Astrocyte (in vitro differentiated cells and primary cell): Measurements from ENCODE around the gene CNKSR3. TPM values are rescaled to one million over a fixed set of nuclear protein-coding genes. Genes with fewer than 3 reads are reported as not detected.
A peak's percentile ranks its signal among the peaks of the same experiment; 100 is the strongest.

Experiments used
- DNase-seq: peaks from one replicate; pipeline ENCODE4 v3.0.0-alpha.2; 2010; ENCODE audit warnings: low read depth
- FAIRE-seq: peaks from 2 replicates; lab custom pipeline; 2011; peaks lifted over from hg19 to GRCh38; lab: Jason Lieb, UNC
- H2AFZ ChIP-seq: 2 replicates; pipeline ENCODE4 v1.6.0; 2012; ENCODE audit warnings: low read depth, low read length, inconsistent platforms
- H3K27ac ChIP-seq: 2 replicates; pipeline ENCODE4 v1.5.1; 2011; ENCODE audit warnings: low read depth, low read length, inconsistent platforms
- H3K27me3 ChIP-seq: 2 replicates; pipeline ENCODE4 v1.6.0; 2011; ENCODE audit warnings: low read length, inconsistent platforms; ENCODE audit not compliant: insufficient read depth
- H3K36me3 ChIP-seq: 2 replicates; pipeline ENCODE4 v1.5.1; 2011; ENCODE audit warnings: low read length, inconsistent platforms; ENCODE audit not compliant: insufficient read depth
- H3K4me1 ChIP-seq: 2 replicates; pipeline ENCODE4 v1.5.1; 2011; ENCODE audit warnings: low read length, inconsistent platforms; ENCODE audit not compliant: insufficient read depth
- H3K4me2 ChIP-seq: 2 replicates; pipeline ENCODE4 v1.6.0; 2012; ENCODE audit warnings: low read length, inconsistent platforms
- H3K4me3 ChIP-seq: 2 replicates; pipeline ENCODE4 v1.5.1; 2011; ENCODE audit warnings: low read depth, mild to moderate bottlenecking, low read length, inconsistent platforms; ENCODE audit not compliant: insufficient read depth
- H3K79me2 ChIP-seq: 2 replicates; pipeline ENCODE4 v1.6.0; 2012; ENCODE audit warnings: mild to moderate bottlenecking, low read length, inconsistent platforms; ENCODE audit not compliant: insufficient read depth
- H3K9ac ChIP-seq: 2 replicates; pipeline ENCODE4 v1.6.0; 2012; ENCODE audit warnings: mild to moderate bottlenecking, low read length, inconsistent platforms
- H3K9me3 ChIP-seq: 2 replicates; pipeline ENCODE4 v1.5.1; 2012; ENCODE audit warnings: low read depth, mild to moderate bottlenecking, low read length, inconsistent platforms; ENCODE audit not compliant: insufficient read depth
- H4K20me1 ChIP-seq: 2 replicates; pipeline ENCODE4 v1.6.0; 2012; ENCODE audit warnings: low read length, inconsistent platforms; ENCODE audit not compliant: insufficient read depth
- H3K27ac Mint-ChIP-seq: one replicate; pipeline ENCODE4 v1.8.0; 2021; ENCODE audit warnings: mild to moderate bottlenecking, mixed read lengths; ENCODE audit not compliant: unreplicated experiment
- H3K27me3 Mint-ChIP-seq: one replicate; pipeline ENCODE4 v1.8.0; 2021; ENCODE audit warnings: low read depth, mixed read lengths; ENCODE audit not compliant: unreplicated experiment
- H3K36me3 Mint-ChIP-seq: one replicate; pipeline ENCODE4 v1.8.0; 2021; ENCODE audit warnings: low read depth, mixed read lengths; ENCODE audit not compliant: unreplicated experiment
- H3K4me1 Mint-ChIP-seq: one replicate; pipeline ENCODE4 v1.8.0; 2021; ENCODE audit warnings: low read depth, mixed read lengths; ENCODE audit not compliant: unreplicated experiment
- H3K4me3 Mint-ChIP-seq: one replicate; pipeline ENCODE4 v1.8.0; 2021; ENCODE audit warnings: mild to moderate bottlenecking, moderate library complexity, mixed read lengths; ENCODE audit not compliant: unreplicated experiment
- H3K9me3 Mint-ChIP-seq: one replicate; pipeline ENCODE4 v1.8.0; 2021; ENCODE audit warnings: mild to moderate bottlenecking, mixed read lengths; ENCODE audit not compliant: unreplicated experiment
- EZH2 ChIP-seq: IDR thresholded peaks from 2 replicates; pipeline ENCODE4 v1.6.1; 2012; ENCODE audit warnings: mild to moderate bottlenecking, low read length, inconsistent platforms; ENCODE audit not compliant: insufficient read depth
- total RNA-seq: library from RNA; stranded (reverse); gene quantifications from 2 replicates; pipeline ENCODE4 v1.2.1, GENCODE V29; 2021
- TF ChIP-seq, protein P1 (sequence below): IDR thresholded peaks from 2 replicates; pipeline ENCODE4 v1.5.1; 2011; ENCODE audit warnings: low read depth, mild to moderate bottlenecking, inconsistent platforms, low read length, moderate library complexity; ENCODE audit not compliant: insufficient read depth

CNKSR3 gene
- total RNA-seq, 1 donor from 2014 or later = 11.1 TPM

GRCh38 chr6:154341871-154342270, 168.6 kb downstream of the CNKSR3 start:
- Histone ChIP-seq H4K20me1 (no peaks in the 10 kb centered on the region), H2AFZ (no peak overlapping the region), H3K4me1 (peaks cover 12% of the 10 kb centered on the region), H3K4me3 (no peak overlapping the region), H3K4me2 (no peak overlapping the region), H3K27me3 (no peaks in the 10 kb centered on the region), H3K27ac (no peak overlapping the region), H3K9me3 (no peaks in the 10 kb centered on the region), H3K79me2 (no peaks in the 10 kb centered on the region), H3K9ac (no peak overlapping the region), H3K36me3 (no peaks in the 10 kb centered on the region)
- Mint-ChIP-seq H3K4me1 (peaks cover 10% of the 10 kb centered on the region), H3K36me3 (no peaks in the 10 kb centered on the region), H3K27me3 (no peaks in the 10 kb centered on the region), H3K9me3 (no peaks in the 10 kb centered on the region), H3K27ac (no peak overlapping the region), H3K4me3 (no peak overlapping the region)
- peak; percentile 35 for DNase-seq
- no peak for FAIRE-seq
- TF ChIP-seq, protein P1, sequence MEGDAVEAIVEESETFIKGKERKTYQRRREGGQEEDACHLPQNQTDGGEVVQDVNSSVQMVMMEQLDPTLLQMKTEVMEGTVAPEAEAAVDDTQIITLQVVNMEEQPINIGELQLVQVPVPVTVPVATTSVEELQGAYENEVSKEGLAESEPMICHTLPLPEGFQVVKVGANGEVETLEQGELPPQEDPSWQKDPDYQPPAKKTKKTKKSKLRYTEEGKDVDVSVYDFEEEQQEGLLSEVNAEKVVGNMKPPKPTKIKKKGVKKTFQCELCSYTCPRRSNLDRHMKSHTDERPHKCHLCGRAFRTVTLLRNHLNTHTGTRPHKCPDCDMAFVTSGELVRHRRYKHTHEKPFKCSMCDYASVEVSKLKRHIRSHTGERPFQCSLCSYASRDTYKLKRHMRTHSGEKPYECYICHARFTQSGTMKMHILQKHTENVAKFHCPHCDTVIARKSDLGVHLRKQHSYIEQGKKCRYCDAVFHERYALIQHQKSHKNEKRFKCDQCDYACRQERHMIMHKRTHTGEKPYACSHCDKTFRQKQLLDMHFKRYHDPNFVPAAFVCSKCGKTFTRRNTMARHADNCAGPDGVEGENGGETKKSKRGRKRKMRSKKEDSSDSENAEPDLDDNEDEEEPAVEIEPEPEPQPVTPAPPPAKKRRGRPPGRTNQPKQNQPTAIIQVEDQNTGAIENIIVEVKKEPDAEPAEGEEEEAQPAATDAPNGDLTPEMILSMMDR = no peak
- no peak for TF ChIP-seq EZH2

GRCh38 chr6:154341336-154341735, 169.1 kb downstream of the CNKSR3 start:
- Mint-ChIP-seq H3K27ac (no peak overlapping the region), H3K4me3 (no peak overlapping the region), H3K4me1 (peaks cover 10% of the 10 kb centered on the region), H3K36me3 (no peaks in the 10 kb centered on the region), H3K27me3 (no peaks in the 10 kb centered on the region), H3K9me3 (no peaks in the 10 kb centered on the region)
- Histone ChIP-seq H3K4me1 (peaks cover 12% of the 10 kb centered on the region), H3K36me3 (no peaks in the 10 kb centered on the region), H4K20me1 (no peaks in the 10 kb centered on the region), H3K4me2 (no peak overlapping the region), H3K79me2 (no peaks in the 10 kb centered on the region), H3K4me3 (no peak overlapping the region), H3K9me3 (no peaks in the 10 kb centered on the region), H3K9ac (no peak overlapping the region), H3K27me3 (no peaks in the 10 kb centered on the region), H2AFZ (peak overlapping the region; percentile 9), H3K27ac (no peak overlapping the region)
- DNase-seq (no peak), FAIRE-seq (no peak)
- TF ChIP-seq, protein P1 = no peak
- no peak for TF ChIP-seq EZH2

Other genes with a start within 250 kb of the CNKSR3 start
- gene IPCEF1, start 153.9 kb downstream of the CNKSR3 start, total RNA-seq = 0.16 and 0.24 TPM in 2 replicates
- 36.0 and 36.2 TPM in 2 replicates for gene SCAF8, start 222.7 kb upstream of the CNKSR3 start, total RNA-seq